GM23248 (cell line): ENCODE data around the gene MPRIP. TPM values are rescaled to one million over a fixed set of nuclear protein-coding genes. Genes with fewer than 3 reads are reported as not detected.
A peak's percentile ranks its signal among the peaks of the same experiment; 100 is the strongest.

Source experiments
- DNase-seq: peaks from one replicate; pipeline ENCODE4 v3.0.0-alpha.2; 2015
- H2AFZ ChIP-seq: fragments of 200-600 bp; sonication (generic); 2 replicates; pipeline ENCODE4 v1.6.1; 2016; ENCODE audit warnings: antibody characterized with exemption
- H3F3A ChIP-seq: fragments of 200-600 bp; sonication (generic); 2 replicates; pipeline ENCODE4 v1.6.1; 2016; ENCODE audit warnings: mild to moderate bottlenecking, antibody characterized with exemption, mixed run types; ENCODE audit not compliant: insufficient read depth
- H3K27ac ChIP-seq: fragments of 200-600 bp; sonication (generic); 2 replicates; pipeline ENCODE4 v1.5.1; 2016; ENCODE audit warnings: mild to moderate bottlenecking
- H3K27me3 ChIP-seq: fragments of 200-600 bp; sonication (generic); replicated peaks from 2 replicates; pipeline ENCODE4 v1.6.1; 2016; ENCODE audit warnings: mild to moderate bottlenecking; ENCODE audit not compliant: insufficient read depth
- H3K36me3 ChIP-seq: fragments of 200-600 bp; sonication (generic); 2 replicates; pipeline ENCODE4 v1.6.1; 2016; ENCODE audit warnings: low read depth, mild to moderate bottlenecking
- H3K4me1 ChIP-seq: fragments of 200-600 bp; sonication (generic); 2 replicates; pipeline ENCODE4 v1.6.1; 2016; ENCODE audit warnings: mild to moderate bottlenecking; ENCODE audit not compliant: insufficient read depth
- H3K4me2 ChIP-seq: fragments of 200-600 bp; sonication (generic); one replicate; pipeline ENCODE4 v1.6.1; 2016; ENCODE audit warnings: mild to moderate bottlenecking; ENCODE audit not compliant: unreplicated experiment
- H3K4me3 ChIP-seq: fragments of 200-600 bp; sonication (generic); 2 replicates; pipeline ENCODE4 v1.5.1; 2016; ENCODE audit warnings: mild to moderate bottlenecking
- H3K79me2 ChIP-seq: fragments of 200-600 bp; sonication (generic); 2 replicates; pipeline ENCODE4 v1.6.1; 2016; ENCODE audit warnings: mild to moderate bottlenecking; ENCODE audit not compliant: insufficient read depth
- H3K9ac ChIP-seq: fragments of 200-600 bp; sonication (generic); 2 replicates; pipeline ENCODE4 v1.6.1; 2016; ENCODE audit warnings: mild to moderate bottlenecking
- H3K9me2 ChIP-seq: fragments of 200-600 bp; sonication (generic); 2 replicates; pipeline ENCODE4 v1.6.1; 2016; ENCODE audit warnings: mixed run types, mild to moderate bottlenecking, moderate library complexity; ENCODE audit not compliant: insufficient read depth
- H3K9me3 ChIP-seq: fragments of 200-600 bp; sonication (generic); one replicate; pipeline ENCODE4 v1.6.1; 2017; ENCODE audit warnings: low read depth
- H4K20me1 ChIP-seq: fragments of 200-600 bp; sonication (generic); 2 replicates; pipeline ENCODE4 v1.6.0; 2016; ENCODE audit not compliant: insufficient read depth
- EZH2 ChIP-seq: fragments of 200-600 bp; sonication (generic); IDR thresholded peaks from 2 replicates; pipeline ENCODE4 v1.6.1; 2018; ENCODE audit warnings: antibody characterized with exemption, mild to moderate bottlenecking; ENCODE audit not compliant: insufficient read depth, poor library complexity, severe bottlenecking
- EZH2phosphoT487 ChIP-seq: fragments of 200-600 bp; sonication (generic); IDR thresholded peaks from 2 replicates; pipeline ENCODE4 v1.6.1; 2018; ENCODE audit warnings: antibody characterized with exemption, moderate library complexity, mild to moderate bottlenecking, low read depth; ENCODE audit not compliant: insufficient read depth
- WGBS, 2 experiments: methylation state at CpG; one replicate each; pipeline ENCODE4 v1.1.6; 2015 to 2017; ENCODE audit warnings: low lambda C conversion rate in 2 of 2, low coverage in 1 of 2; ENCODE audit errors: missing lambda C conversion rate in 2 of 2; 5-methylcytosine and 5-hydroxymethylcytosine counted together
- in situ Hi-C: fragments of 300-500 bp; cut with MboI; formaldehyde crosslinking; loops from 2 replicates; pipeline ENCODE4 v1.15.0; 2020
- polyA plus RNA-seq: library from polyadenylated mRNA; unstranded; fragments of >200 nt; fragmentation: Nextera tagmentation; extraction: Ambion mirVana; gene quantifications from 2 replicates; pipeline ENCODE4 v1.2.1, GENCODE V29; 2016
- total RNA-seq: library from RNA; depleted of rRNA; stranded (reverse); fragments of >200 nt; shearing (Covaris generic); gene quantifications from 2 replicates; pipeline ENCODE4 v1.2.3, GENCODE V29; 2014

MPRIP gene
- total and polyA plus RNA-seq, 2 experiments from 2014 or later, result 73.5 to 292 TPM

DNA sequence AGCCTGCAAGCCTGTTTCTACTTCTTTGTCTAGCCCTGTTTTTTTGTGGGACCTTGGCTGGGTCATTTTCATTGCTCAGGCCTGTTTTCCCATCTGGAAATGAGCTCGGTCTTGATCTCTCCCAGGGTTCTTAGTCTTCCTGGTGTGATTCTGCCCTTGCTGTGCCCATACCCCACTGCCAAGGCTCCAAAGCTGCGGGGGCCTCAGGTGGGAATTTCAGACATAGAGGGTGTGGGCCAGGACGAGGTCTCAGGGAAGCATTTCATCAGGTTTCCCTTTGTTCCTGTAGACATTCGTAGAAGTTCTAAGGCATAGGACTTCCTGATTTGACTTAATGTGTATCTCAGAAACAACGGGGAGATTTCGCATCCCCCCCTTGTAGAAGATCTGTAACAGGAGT lies 5.8 kb downstream of the MPRIP start:
- no peak for DNase-seq
- Histone ChIP-seq H3F3A (peaks cover 54% of the 10 kb centered on the region), H3K27ac (no peak overlapping the region; the same call in 1 of the 2 replicates), H3K4me1 (peaks cover 47% of the 10 kb centered on the region), H3K4me3 (no peak overlapping the region), H3K36me3 (no peaks in the 10 kb centered on the region), H3K9me3 (no peaks in the 10 kb centered on the region), H3K9me2 (no peaks in the 10 kb centered on the region), H3K27me3 (no peaks in the 10 kb centered on the region), H3K9ac (no peak overlapping the region), H2AFZ (no peak overlapping the region), H4K20me1 (peaks cover 11% of the 10 kb centered on the region; the same call in 1 of the 2 replicates), H3K4me2 (no peak overlapping the region), H3K79me2 (peaks cover 100% of the 10 kb centered on the region)
- TF ChIP-seq EZH2phosphoT487, result no peak
- TF ChIP-seq EZH2, result no peak
- WGBS, 2 experiments, result 86 to 89% methylated on average over 6 of the region's 6 CpGs
- in situ Hi-C loops, result no loop called here

DNA sequence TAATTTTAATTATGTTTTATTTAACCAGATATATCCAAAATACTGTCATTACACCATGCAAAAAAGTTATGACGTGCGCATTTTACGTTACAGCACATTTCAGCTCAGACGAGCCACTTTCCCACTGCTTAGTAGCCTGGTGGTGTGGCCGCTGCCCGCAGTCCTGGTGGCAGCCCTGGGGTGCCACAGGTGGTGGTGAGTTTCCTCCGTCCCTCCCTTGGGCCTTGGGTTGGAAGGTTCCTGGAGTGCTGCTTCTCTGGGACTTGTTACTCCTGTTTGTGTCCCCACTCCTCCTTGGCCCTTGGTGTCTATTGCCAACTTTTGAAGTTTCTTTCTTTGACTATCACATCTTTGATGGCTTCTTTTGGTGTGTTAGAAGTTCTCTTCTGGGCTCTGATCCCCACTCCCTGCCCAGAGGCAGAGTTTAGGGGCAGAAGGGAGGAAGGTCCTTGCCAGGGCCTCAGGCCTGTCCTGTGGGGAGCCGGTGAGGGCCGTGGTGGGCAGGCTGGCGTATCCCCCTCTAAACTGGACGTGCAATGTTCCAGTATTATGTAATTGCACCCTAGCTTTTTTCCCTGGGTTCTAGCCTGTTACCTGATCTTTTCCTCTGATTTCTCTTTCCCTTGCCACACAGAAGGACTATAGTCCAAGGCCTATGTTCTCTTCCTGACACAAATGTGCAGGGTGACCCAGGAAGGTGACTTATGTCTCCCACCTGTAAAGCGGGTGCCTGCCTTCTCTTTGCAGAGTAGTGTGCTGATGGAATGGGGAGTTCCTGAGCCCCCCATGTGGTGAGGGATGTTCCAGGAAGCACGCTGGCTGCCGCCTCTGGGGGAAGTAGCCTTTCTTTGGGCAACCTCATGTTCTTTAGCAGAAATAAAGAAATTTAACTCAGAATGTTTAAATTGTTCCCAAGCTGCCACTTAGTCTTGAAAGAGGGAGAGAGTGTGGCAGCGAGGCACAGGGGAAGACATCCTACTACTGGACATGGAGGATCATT lies 8.4 kb downstream of the MPRIP start:
- TF ChIP-seq EZH2phosphoT487 (no peak), EZH2 (no peak)
- DNase-seq, result no peak
- H3K27me3 ChIP-seq, result no peaks in the 10 kb centered on the region
- H3K9me3 ChIP-seq, result no peaks in the 10 kb centered on the region
- H3K36me3 ChIP-seq, result no peaks in the 10 kb centered on the region
- no peak overlapping the region for H2AFZ ChIP-seq
- H3F3A ChIP-seq, result peaks cover 35% of the 10 kb centered on the region
- H3K4me1 ChIP-seq, result peaks cover 63% of the 10 kb centered on the region
- 91 to 95% methylated on average over 15 of the region's 15 CpGs for WGBS, 2 experiments
- H3K4me3 ChIP-seq, result no peak overlapping the region
- H3K79me2 ChIP-seq, result peaks cover 100% of the 10 kb centered on the region
- in situ Hi-C loops, result no loop called here
- H3K9me2 ChIP-seq, result no peaks in the 10 kb centered on the region
- peaks cover 5% of the 10 kb centered on the region; the same call in 1 of the 2 replicates for H4K20me1 ChIP-seq
- H3K27ac ChIP-seq, result peak overlapping the region; percentile 78
- no peak overlapping the region for H3K9ac ChIP-seq
- peak overlapping the region; percentile 25 for H3K4me2 ChIP-seq

DNA sequence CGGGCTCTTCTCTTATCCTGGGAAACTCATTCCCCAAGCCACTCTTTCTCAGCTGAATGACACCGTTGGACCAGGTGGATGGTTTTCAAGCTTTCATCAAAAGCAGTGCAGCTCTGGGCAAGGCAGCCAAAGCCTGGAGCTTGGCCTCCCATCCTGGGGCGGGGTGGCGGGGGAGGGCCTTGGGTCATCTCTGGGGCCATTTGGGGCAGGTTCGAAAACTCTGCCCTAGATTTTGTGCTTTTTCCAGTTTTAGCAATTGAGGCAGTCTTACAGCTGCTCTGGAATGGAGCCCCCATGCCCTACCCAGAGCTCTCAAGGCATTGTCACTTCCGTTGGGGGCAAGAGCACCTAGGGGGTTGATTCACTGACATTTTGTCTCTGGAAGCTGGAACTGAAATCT lies 9.1 kb downstream of the MPRIP start:
- TF ChIP-seq EZH2 (no peak), EZH2phosphoT487 (no peak)
- H2AFZ ChIP-seq, result no peak overlapping the region
- H3K36me3 ChIP-seq, result no peaks in the 10 kb centered on the region
- H3K4me2 ChIP-seq, result peak overlapping the region; percentile 25
- H3K4me3 ChIP-seq, result no peak overlapping the region
- DNase-seq, result no peak
- peaks cover 28% of the 10 kb centered on the region for H3F3A ChIP-seq
- peak overlapping the region; percentile 78 for H3K27ac ChIP-seq
- H3K9me2 ChIP-seq, result no peaks in the 10 kb centered on the region
- H4K20me1 ChIP-seq, result no peaks in the 10 kb centered on the region; the same call in 1 of the 2 replicates
- peak overlapping the region; percentile 61 for H3K9ac ChIP-seq
- H3K9me3 ChIP-seq, result no peaks in the 10 kb centered on the region
- in situ Hi-C loops, result no loop called here
- H3K4me1 ChIP-seq, result peaks cover 64% of the 10 kb centered on the region
- H3K79me2 ChIP-seq, result peaks cover 100% of the 10 kb centered on the region
- 62 to 64% methylated on average over 6 of the region's 6 CpGs for WGBS, 2 experiments
- H3K27me3 ChIP-seq, result no peaks in the 10 kb centered on the region

DNA sequence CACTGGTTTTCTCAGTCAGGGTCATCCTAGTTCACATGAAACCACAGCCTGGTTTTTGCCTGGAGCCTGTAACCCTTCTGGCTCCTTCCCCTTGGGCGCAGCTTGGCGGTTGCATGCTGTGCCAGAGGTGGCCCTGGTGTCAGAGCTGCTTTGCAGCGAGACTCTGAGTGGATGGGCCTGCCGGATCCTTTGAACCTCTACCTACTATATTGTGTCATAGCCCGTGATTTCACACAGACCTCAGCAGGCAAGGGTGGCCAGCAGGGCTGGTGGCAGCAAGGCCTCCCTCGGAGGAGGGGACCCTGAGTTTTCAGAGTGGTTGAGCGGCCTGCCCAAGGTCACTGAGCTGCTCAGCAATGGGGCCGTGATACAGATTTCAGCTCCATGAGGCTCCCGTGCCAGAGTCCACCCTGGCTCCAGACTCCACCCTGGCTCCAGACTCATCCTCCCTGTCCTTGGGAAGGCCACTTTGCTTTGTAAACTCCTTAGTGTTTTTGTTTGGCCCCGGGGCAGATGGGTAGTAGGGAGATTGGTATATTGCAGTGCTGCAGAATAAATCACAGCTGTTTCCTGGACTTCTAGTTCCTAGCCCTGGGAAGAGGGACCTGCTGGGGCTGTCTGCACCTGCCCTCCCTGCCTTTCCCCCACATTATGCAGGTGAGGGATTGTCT lies 9.7 kb downstream of the MPRIP start:
- in situ Hi-C loops, result no loop called here
- Histone ChIP-seq H3K9ac (peak overlapping the region; percentile 61), H3K79me2 (peaks cover 100% of the 10 kb centered on the region), H3K27me3 (no peaks in the 10 kb centered on the region), H3K36me3 (no peaks in the 10 kb centered on the region), H3K9me2 (no peaks in the 10 kb centered on the region), H2AFZ (no peak overlapping the region), H3K4me2 (peak overlapping the region; percentile 25), H3K4me3 (0 out of 2 replicates have a peak overlapping the region, but pooled peaks have one; percentile 4), H4K20me1 (no peaks in the 10 kb centered on the region; the same call in 1 of the 2 replicates), H3K27ac (peak overlapping the region; percentile 78), H3K4me1 (peaks cover 66% of the 10 kb centered on the region), H3K9me3 (no peaks in the 10 kb centered on the region), H3F3A (peaks cover 26% of the 10 kb centered on the region)
- WGBS, 2 experiments, result 35 to 36% methylated on average over 10 of the region's 10 CpGs
- TF ChIP-seq EZH2 (no peak), EZH2phosphoT487 (no peak)
- peak; percentile 73 for DNase-seq
